Panc1 (cell line): ENCODE data around the gene DNAJC16. TPM values are rescaled to one million over a fixed set of nuclear protein-coding genes. Genes with fewer than 3 reads are reported as not detected.

Experiments
- ATAC-seq: fragments of 200-7000 bp; cut with Tn5 transposase; 2 replicates; pipeline ENCODE4 v1.9.1; 2020; ENCODE audit warnings: mild to moderate bottlenecking, moderate library complexity
- BruUV-seq: library from RNA; stranded (reverse); fragments of 400-500 nt; replicated peaks from 2 replicates; lab custom pipeline; 2021; lab: Mats Ljungman, UMichigan
- CTCF ChIA-PET: fragments of 300-600 bp; sonication (Branson Sonifier 250); formaldehyde crosslinking; loops from one replicate; lab custom pipeline; 2022; ENCODE audit warnings: antibody characterized with exemption; lab: Charles Lee
- POLR2A ChIA-PET: fragments of 300-600 bp; sonication (Branson Sonifier 250); formaldehyde crosslinking; loops from one replicate; lab custom pipeline; 2022; ENCODE audit warnings: antibody characterized with exemption; lab: Charles Lee
- DNase-seq: peaks from one replicate; pipeline ENCODE4 v3.0.0-alpha.2; 2010; ENCODE audit warnings: low read depth, low spot score
- H3K27ac ChIP-seq: 2 replicates; pipeline ENCODE4 v1.5.1; 2011; ENCODE audit warnings: mild to moderate bottlenecking, low read length, inconsistent platforms
- H3K27me3 ChIP-seq: fragments of 200-500 bp; sonication (Bioruptor generic); 2 replicates; pipeline ENCODE4 v1.6.0; 2014; ENCODE audit warnings: low read length, inconsistent platforms; ENCODE audit not compliant: control insufficient read depth, insufficient read depth
- H3K36me3 ChIP-seq: fragments of 200-500 bp; sonication (Bioruptor generic); 2 replicates; pipeline ENCODE4 v1.5.1; 2014; ENCODE audit warnings: inconsistent platforms, mild to moderate bottlenecking, low read length, moderate library complexity; ENCODE audit not compliant: control insufficient read depth, insufficient read depth
- H3K4me1 ChIP-seq: 2 replicates; pipeline ENCODE4 v1.5.1; 2011; ENCODE audit warnings: inconsistent platforms, mild to moderate bottlenecking, low read length, moderate library complexity; ENCODE audit not compliant: control insufficient read depth, insufficient read depth
- H3K4me3 ChIP-seq, 2 experiments: 2 replicates each; pipeline ENCODE4 v1.5.1; 2011 to 2012; ENCODE audit warnings: low read depth in 2 of 2, low read length in 2 of 2, mild to moderate bottlenecking in 2 of 2, inconsistent platforms in 1 of 2, moderate library complexity in 1 of 2
- H3K9me3 ChIP-seq: fragments of 200-500 bp; sonication (Bioruptor generic); 2 replicates; pipeline ENCODE4 v1.5.1; 2014; ENCODE audit warnings: low read depth, mild to moderate bottlenecking, inconsistent platforms, low read length, moderate library complexity; ENCODE audit not compliant: control insufficient read depth, insufficient read depth
- POLR2AphosphoS5 ChIP-seq: IDR thresholded peaks from 2 replicates; pipeline ENCODE4 v1.6.1; 2012; ENCODE audit warnings: mild to moderate bottlenecking, low read depth, low read length, moderate library complexity
- SIN3A ChIP-seq: IDR thresholded peaks from 2 replicates; pipeline ENCODE4 v1.6.1; 2012; ENCODE audit warnings: low read depth, mild to moderate bottlenecking, low read length, moderate library complexity, borderline replicate concordance; ENCODE audit not compliant: insufficient read depth
- TCF7L2 ChIP-seq: IDR thresholded peaks from 2 replicates; pipeline ENCODE4 v1.6.1; 2011; ENCODE audit warnings: mild to moderate bottlenecking, low read depth, low read length, inconsistent platforms
- in situ Hi-C: cut with HindIII; loops from 2 replicates; pipeline ENCODE4 v1.10.0; 2016; ENCODE audit warnings: low sequenced_read_pairs, low pct_unique_long_range_greater_than_20kb
- intact Hi-C: fragments of 100-400 bp; cut with micrococcal nuclease; formaldehyde crosslinking; loops from one replicate; pipeline ENCODE4 v1.10.0; 2022; ENCODE audit not compliant: unreplicated experiment
- total RNA-seq: library from RNA; stranded (reverse); gene quantifications from one replicate; pipeline ENCODE4 v1.2.1, GENCODE V29; 2021; ENCODE audit not compliant: unreplicated experiment
- TF ChIP-seq, protein P1 (sequence below): fragments of 450-650 bp; IDR thresholded peaks from 2 replicates; pipeline ENCODE4 v1.5.1; 2017; ENCODE audit warnings: mild to moderate bottlenecking
- TF ChIP-seq, protein P2 (sequence below), 2 experiments: IDR thresholded peaks; 2 replicates each; pipeline ENCODE4 v1.6.1; 2011 to 2012; ENCODE audit warnings: low read depth in 2 of 2, control low read depth in 1 of 2, low read length in 1 of 2, mild to moderate bottlenecking in 1 of 2, moderate library complexity in 1 of 2; ENCODE audit not compliant: insufficient read depth in 1 of 2

Gene DNAJC16
- total RNA-seq, 1 experiment from 2014 or later, result 22.0 TPM

DNA sequence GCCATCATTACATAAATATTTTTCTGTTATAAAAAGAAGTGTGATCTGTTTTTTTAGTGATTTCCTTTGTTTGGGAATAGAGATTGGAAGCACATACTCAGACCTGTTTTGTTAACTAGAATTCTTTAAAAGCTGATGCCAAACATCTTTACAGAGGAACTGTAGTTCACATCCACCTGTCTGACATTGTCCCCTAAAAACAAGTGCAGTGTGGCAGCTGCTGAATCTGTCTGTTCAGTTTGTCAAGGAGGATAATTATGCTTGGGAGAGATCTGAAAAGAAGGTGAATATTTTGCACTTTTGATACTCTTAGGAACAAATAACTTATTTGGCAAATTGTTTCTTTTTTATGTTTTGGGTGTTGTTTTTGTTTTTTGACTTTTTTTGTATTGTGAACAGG, 44.6 kb downstream of the DNAJC16 start:
- H3K27ac ChIP-seq, result no peak overlapping the region
- H3K27me3 ChIP-seq, result no peaks in the 10 kb centered on the region
- no peaks in the 10 kb centered on the region for H3K9me3 ChIP-seq
- H3K4me3 ChIP-seq, result no peak overlapping the region
- CTCF ChIA-PET, result no interaction called here
- in situ Hi-C loops, result no loop called here
- H3K4me1 ChIP-seq, result no peaks in the 10 kb centered on the region
- DNase-seq (no peak), ATAC-seq (no peak)
- no peak for TF ChIP-seq TCF7L2
- BruUV-seq, result no TSS peak
- intact Hi-C loops, result no loop called here
- POLR2A ChIA-PET, result no interaction called here
- H3K36me3 ChIP-seq, result peaks cover 3% of the 10 kb centered on the region; the same call in 1 of the 2 replicates

- Histone ChIP-seq H3K4me1 (no peaks in the 10 kb centered on the region), H3K9me3 (no peaks in the 10 kb centered on the region), H3K27ac (no peak overlapping the region), H3K27me3 (no peaks in the 10 kb centered on the region), H3K36me3 (peaks cover 3% of the 10 kb centered on the region; the same call in 1 of the 2 replicates), H3K4me3 (no peak overlapping the region)
- TF ChIP-seq, protein P1, sequence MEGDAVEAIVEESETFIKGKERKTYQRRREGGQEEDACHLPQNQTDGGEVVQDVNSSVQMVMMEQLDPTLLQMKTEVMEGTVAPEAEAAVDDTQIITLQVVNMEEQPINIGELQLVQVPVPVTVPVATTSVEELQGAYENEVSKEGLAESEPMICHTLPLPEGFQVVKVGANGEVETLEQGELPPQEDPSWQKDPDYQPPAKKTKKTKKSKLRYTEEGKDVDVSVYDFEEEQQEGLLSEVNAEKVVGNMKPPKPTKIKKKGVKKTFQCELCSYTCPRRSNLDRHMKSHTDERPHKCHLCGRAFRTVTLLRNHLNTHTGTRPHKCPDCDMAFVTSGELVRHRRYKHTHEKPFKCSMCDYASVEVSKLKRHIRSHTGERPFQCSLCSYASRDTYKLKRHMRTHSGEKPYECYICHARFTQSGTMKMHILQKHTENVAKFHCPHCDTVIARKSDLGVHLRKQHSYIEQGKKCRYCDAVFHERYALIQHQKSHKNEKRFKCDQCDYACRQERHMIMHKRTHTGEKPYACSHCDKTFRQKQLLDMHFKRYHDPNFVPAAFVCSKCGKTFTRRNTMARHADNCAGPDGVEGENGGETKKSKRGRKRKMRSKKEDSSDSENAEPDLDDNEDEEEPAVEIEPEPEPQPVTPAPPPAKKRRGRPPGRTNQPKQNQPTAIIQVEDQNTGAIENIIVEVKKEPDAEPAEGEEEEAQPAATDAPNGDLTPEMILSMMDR, result no peak
- no peak for TF ChIP-seq POLR2AphosphoS5
- no peak for TF ChIP-seq SIN3A
- TF ChIP-seq, protein P2, sequence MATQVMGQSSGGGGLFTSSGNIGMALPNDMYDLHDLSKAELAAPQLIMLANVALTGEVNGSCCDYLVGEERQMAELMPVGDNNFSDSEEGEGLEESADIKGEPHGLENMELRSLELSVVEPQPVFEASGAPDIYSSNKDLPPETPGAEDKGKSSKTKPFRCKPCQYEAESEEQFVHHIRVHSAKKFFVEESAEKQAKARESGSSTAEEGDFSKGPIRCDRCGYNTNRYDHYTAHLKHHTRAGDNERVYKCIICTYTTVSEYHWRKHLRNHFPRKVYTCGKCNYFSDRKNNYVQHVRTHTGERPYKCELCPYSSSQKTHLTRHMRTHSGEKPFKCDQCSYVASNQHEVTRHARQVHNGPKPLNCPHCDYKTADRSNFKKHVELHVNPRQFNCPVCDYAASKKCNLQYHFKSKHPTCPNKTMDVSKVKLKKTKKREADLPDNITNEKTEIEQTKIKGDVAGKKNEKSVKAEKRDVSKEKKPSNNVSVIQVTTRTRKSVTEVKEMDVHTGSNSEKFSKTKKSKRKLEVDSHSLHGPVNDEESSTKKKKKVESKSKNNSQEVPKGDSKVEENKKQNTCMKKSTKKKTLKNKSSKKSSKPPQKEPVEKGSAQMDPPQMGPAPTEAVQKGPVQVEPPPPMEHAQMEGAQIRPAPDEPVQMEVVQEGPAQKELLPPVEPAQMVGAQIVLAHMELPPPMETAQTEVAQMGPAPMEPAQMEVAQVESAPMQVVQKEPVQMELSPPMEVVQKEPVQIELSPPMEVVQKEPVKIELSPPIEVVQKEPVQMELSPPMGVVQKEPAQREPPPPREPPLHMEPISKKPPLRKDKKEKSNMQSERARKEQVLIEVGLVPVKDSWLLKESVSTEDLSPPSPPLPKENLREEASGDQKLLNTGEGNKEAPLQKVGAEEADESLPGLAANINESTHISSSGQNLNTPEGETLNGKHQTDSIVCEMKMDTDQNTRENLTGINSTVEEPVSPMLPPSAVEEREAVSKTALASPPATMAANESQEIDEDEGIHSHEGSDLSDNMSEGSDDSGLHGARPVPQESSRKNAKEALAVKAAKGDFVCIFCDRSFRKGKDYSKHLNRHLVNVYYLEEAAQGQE (IDR thresholded peaks at IDR 0.05; ENCODE audit: insufficient read depth in 1 of 2, low read depth in 2 of 2, low read length in 1 of 2), result no peak
- TF ChIP-seq TCF7L2, result no peak
- intact Hi-C loops (no loop called here), in situ Hi-C loops (no loop called here)
- ChIA-PET POLR2A (no interaction called here), CTCF (no interaction called here)
- ATAC-seq (no peak), DNase-seq (no peak)
- BruUV-seq, result no TSS peak
Measured at GRCh38 chr1:15573477-15573876, 46.8 kb downstream of the DNAJC16 start.

DNA sequence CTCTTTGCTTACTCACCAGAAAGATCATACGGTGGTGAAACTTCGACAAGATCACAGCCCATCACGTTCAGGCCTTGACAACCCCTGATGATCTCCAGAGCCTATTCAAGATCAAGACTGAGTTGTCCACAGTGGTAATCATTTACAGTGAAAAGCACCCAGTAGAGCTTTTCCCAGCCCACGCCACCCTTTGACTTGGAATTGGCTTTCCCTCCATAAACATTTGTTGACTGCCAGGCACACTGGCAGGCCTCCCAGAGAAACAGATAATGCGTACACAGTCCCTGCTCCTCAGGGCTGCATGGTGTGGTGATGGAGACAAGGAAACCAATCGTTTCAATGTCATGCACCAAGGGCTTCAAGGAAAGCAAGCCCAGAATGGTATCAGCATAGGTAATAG, 48.1 kb downstream of the DNAJC16 start:
- no peaks in the 10 kb centered on the region for H3K4me1 ChIP-seq
- TF ChIP-seq POLR2AphosphoS5 (no peak), SIN3A (no peak)
- TF ChIP-seq, protein P2 (IDR thresholded peaks at IDR 0.05; ENCODE audit: insufficient read depth in 1 of 2, low read depth in 2 of 2, low read length in 1 of 2), result no peak
- no TSS peak for BruUV-seq
- DNase-seq (no peak), ATAC-seq (no peak)
- intact Hi-C loops, result no loop called here
- no peak overlapping the region for H3K27ac ChIP-seq
- ChIA-PET POLR2A (no interaction called here), CTCF (no interaction called here)
- H3K9me3 ChIP-seq, result no peaks in the 10 kb centered on the region
- no peaks in the 10 kb centered on the region for H3K27me3 ChIP-seq
- H3K4me3 ChIP-seq, result no peak overlapping the region
- peaks cover 3% of the 10 kb centered on the region; the same call in 1 of the 2 replicates for H3K36me3 ChIP-seq
- in situ Hi-C loops, result no loop called here
